ENCODE results near the gene ABCA7.
A peak's percentile ranks its signal among the peaks of the same experiment; 100 is the strongest.

Gene ABCA7, protein sequence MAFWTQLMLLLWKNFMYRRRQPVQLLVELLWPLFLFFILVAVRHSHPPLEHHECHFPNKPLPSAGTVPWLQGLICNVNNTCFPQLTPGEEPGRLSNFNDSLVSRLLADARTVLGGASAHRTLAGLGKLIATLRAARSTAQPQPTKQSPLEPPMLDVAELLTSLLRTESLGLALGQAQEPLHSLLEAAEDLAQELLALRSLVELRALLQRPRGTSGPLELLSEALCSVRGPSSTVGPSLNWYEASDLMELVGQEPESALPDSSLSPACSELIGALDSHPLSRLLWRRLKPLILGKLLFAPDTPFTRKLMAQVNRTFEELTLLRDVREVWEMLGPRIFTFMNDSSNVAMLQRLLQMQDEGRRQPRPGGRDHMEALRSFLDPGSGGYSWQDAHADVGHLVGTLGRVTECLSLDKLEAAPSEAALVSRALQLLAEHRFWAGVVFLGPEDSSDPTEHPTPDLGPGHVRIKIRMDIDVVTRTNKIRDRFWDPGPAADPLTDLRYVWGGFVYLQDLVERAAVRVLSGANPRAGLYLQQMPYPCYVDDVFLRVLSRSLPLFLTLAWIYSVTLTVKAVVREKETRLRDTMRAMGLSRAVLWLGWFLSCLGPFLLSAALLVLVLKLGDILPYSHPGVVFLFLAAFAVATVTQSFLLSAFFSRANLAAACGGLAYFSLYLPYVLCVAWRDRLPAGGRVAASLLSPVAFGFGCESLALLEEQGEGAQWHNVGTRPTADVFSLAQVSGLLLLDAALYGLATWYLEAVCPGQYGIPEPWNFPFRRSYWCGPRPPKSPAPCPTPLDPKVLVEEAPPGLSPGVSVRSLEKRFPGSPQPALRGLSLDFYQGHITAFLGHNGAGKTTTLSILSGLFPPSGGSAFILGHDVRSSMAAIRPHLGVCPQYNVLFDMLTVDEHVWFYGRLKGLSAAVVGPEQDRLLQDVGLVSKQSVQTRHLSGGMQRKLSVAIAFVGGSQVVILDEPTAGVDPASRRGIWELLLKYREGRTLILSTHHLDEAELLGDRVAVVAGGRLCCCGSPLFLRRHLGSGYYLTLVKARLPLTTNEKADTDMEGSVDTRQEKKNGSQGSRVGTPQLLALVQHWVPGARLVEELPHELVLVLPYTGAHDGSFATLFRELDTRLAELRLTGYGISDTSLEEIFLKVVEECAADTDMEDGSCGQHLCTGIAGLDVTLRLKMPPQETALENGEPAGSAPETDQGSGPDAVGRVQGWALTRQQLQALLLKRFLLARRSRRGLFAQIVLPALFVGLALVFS (N-terminal part only)
- 7.2 to 33.1 (median 18.8) reads per million in 18 experiments for total RNA-seq

DNA sequence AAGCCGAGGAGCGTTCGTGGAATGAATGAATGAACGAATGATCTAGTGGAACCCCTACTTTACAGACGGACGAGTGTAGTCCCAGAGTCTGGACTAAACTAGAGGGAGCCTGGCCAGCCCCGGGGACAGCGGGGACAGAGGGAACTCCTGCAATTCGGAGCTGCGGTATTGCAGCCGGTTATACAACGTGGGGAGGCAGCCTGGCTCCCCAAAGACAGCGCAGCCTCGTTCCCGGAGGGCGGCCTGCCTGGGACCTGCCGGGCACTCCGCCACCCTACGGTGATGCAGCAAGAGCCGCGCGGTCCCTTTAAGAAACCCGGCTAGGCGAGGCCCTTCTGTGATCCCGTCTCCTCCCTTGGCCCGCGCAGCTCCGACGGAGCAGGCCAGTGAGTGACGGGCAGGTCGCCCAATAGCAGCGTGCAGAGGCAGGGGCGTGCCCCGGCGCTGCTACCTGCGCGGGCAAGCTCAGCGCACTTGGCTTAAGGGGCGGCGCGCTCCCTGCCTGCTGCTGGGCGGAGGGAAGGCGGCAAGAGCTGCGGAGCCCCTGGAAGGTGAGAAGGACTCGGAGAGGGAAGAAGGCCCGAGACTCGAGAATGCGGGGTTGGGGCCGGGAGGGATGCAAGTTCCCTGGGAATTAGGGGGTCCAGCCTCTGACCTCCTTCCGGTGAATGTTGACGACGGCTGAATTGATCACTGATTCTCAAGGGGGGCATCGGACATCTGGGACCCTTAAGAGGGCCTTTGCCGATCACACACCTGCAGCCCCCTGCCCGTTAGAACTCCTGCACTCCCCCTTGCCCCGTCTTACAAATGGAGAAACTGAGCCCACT lies at the start of gene ABCA7:
TSS of gene ABCA7 (plus strand) at position 462 of the 830 bp plus-strand sequence. CDS start 1,255 bp downstream, outside the sequence.
- DNase-seq: peak; percentile 98 to 99

DNA sequence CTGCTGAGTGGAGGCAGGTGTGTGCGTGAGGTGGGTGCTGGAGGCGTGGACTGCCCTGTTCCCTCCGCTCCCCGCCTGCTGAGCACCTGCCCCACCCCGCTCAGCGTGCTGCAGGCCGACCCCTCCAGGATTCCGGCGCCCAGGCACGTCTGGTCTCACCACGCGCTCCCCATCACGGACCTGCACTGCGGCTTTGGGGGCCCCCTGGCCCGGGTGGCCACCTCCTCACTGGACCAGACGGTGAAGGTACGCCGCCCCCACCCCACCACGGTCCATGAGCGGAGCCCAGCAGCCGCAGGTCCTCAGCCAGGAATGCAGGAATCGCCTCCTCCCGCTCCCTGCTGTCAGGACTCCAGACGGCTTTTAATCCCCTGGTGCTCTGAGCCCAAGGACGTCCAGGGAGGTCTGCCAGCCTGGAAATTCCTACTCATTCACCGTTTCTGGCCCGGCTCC lies 49.8 kb upstream of the ABCA7 start:
- DNase-seq: no peak

DNA sequence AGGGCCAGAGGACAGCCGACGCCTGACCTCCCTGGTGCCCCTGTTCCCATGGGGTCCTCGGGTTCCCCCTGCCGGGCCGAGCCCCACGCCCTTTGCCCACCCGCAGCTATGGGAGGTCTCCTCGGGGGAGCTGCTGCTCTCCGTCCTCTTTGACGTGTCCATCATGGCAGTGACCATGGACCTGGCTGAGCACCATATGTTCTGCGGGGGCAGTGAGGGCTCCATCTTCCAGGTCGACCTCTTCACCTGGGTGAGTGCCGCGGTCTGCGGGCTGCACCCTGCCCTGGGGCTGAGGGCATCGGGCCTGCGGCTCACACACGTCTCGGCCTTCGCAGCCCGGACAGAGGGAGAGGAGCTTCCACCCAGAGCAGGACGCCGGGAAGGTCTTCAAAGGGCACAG lies 49.2 kb upstream of the ABCA7 start:
- no peak for DNase-seq

DNA sequence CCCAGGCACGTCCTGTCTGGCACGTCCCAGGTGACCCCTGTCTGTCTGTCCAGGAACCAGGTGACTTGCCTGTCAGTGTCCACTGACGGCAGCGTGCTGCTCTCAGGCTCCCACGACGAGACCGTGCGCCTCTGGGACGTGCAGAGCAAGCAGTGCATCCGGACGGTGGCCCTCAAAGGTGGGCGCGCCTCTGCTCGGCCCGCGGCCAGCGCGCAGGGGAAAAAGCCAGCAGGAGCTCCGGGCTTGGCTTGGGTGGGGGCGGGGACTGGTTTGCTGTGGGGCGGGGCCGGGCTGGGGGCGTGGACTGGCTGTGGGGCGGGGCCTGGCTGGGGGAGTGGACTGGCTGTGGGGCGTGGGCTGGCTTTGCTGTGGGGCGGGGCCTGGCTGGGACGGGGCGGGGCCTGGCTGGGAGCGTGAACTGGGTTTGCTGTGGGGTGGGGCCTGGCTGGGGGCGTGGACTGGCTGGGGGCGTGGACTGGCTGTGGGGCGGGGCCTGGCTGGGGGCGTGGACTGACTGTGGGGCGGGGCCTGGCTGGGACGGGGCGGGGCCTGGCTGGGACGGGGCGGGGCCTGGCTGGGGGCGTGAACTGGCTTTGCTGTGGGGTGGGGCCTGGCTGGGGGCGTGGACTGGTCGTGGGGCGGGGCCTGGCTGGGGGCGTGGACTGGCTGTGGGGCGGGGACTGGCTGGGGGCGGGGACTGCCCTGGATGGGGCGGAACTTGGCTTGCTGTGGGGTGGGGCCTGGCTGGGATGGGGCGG lies 48.6 kb upstream of the ABCA7 start:
- DNase-seq: peak; percentile 15 to 36

DNA sequence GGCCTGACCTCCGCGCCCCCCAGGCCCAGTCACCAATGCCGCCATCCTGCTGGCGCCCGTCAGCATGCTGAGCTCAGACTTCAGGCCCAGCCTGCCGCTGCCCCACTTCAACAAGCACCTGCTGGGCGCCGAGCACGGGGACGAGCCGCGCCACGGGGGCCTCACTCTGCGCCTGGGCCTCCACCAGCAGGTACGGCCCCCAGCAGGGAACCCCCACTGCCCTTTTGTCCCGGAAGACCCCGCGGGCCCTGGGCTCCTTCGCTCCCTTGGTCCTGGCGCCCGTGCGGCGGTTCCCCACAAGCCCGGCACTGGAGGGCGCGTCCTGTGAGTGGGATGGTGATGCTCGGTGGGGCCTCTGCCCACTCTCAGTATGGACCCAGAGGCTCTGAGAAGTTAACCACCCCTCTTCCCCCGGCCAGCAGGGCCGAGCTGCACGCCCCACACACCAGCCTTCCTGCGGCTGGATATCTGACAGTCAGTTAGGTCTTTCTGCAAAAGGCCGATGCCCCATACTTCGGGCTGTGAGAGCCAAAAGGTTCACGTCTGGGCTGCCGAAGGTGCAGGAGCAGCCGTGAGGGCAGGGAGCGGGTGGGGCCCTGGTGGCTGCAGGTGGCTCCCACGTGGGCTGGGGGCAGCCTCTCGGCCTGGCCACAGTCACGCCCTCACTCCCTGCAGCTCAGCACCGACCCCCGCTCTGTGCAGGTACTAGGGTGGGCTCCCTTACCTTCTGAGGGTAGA lies 47.8 kb upstream of the ABCA7 start:
- no peak for DNase-seq

DNA sequence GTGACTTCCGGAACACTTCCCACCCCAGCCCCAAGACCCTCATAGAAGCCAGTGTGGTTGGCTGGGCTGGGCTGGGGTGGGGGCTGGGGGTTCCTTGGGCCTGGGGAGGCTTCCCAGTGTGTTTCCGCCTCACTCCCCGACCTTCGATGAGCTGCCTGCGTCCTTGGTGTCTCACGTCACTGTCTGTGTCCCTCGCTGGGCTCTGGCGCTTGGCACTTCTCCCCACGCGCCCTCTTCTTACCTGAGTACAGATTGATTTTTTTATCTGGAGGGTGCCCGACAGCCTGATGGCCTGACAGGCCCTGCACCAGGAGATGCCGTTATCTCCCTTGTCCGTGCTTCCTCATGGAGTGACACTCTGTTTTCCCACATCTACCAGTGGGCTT lies 47.2 kb upstream of the ABCA7 start:
- no peak for DNase-seq

DNA sequence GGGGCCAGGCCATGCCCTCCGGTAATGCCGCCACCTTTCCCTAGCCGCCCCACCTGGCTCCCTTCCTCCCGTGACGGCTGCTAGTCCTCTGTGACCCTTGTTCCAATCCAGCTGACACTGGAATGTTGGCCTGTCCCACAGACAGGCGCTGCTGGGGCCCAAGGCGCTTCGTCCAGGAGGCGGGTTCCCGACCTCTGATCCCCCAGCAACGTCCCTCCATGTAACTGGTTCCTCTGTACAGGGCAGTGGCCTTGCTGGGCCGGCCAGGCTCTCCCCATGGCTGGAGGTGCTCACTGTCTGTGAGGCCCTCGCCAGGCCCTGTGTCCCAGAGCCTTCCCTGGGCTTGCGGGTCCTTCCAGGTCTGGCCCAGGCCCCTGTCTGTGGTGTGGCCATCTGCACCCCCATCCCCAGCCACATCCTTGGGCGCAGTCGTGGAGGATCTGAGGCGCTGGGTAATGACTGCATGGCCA lies 46.5 kb upstream of the ABCA7 start:
- DNase-seq: no peak

DNA sequence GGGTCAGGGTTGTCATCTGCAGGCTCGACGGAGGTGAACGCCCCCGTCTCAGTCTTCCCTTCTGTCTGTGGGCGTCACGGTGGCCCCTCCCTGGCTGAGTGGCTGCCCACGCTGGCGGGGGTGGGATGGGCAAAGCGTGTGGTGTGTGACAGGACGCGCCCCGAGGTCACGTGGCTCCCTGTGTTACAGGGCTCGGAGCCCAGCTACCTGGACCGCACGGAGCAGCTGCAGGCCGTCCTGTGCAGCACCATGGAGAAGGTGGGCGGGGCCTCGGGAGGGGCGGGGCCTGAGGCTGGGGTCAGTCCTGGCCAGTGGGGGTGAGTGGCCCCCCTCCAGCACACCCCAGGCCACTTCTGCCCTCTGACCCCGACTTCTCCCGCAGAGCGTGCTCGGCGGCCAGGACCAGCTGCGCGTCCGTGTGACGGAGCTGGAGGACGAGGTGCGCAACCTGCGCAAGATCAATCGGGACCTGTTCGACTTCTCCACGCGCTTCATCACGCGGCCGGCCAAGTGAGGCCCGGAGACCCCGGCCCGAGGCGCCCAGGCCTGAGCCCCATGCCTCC lies 46.0 kb upstream of the ABCA7 start:
- DNase-seq: no peak

DNA sequence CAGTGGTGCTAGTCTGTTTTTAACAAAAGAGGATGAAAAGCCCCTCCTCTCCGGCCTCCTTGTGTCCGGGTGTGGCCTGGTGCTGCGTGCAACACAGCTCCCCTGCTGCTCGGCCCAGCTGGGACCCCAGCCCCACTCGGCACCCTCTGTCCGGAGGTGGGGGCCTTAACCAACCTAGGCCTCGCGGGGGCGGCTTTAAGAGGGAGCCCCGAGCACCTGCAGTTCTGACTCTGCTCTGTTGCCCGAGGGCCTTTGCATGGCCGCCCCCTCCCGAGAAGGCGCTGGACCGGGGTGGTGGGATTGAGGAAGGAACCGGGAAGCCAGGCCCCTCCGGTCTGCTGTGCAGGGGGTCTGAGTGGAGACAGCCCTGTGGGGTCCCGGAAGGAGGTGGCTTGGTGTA lies 45.4 kb upstream of the ABCA7 start:
- no peak for DNase-seq

DNA sequence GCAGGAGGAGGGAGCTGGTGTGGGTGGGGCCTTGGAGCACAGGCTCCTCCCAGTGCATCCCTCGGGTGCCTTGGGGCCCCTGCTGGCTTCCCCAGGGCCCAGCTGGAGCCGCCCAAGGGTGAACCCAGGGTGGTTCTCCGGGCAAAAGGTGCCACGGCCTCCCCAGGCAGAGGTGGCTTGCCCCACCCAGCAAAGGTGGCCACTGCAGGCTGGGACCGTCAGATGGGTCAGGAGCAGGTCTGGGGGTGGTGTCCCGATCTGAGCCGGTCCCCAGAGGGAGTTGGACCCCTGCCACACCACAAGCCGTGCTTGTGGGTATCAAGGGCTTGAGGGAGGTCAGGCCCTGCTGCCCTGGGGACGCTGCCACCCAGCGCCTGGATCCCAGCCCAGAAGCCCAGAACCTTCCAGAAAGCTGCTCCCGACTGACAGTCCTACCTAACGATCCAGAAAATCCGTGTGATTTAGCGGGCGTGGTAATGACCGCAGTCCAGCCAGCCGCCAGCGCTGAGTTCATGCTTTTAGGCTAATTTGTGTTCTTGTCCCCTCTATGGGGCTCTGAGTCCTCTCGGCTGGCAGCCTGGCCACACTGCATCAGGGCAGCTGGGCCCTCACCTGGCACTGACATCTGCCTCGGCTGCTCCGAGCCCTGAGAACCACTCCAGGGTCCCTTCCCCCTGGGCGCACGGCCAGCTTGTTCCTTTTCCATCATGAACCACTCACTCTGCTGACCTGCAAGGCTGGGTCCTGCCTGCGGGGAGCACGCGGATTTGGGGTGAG lies 44.7 kb upstream of the ABCA7 start:
- no peak for DNase-seq

DNA sequence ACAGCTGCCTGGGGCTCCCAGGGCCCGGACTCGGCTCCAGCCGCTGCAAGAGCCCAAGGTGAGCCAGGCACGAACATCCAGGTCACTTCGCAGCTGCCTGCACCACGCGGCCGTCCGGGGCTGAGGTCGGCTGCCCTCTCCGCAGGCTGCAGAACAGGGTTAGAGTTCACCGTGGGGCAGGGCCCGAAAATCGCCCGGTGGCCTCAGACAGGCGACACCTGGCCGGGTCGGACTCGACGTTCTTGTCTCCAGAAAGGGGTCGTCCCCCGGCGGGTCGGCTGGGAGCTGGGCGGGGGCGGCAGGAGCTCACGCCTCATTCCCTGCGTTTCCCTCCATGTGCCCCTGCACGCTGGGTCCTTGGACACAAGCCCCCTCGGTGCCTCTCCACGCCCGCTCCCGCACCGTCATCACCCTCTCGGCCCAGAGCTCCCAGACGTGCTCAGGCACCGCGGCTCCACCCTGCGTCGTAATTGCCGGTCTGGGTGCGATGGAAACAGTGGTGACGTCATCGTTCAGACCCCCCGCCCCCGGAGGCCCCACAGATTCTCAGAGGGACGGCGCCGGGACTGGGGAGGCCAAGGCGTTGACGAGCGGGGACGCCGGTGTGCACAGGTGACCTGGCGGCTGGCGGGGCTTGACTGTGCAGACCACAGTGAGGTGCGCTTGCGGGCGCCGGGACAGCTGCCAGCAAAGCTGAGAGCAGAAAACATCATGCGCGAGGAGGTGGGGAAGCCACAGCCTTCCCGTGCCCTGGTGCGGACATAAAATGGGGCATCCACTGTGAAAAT lies 43.7 kb upstream of the ABCA7 start:
- no peak for DNase-seq

DNA sequence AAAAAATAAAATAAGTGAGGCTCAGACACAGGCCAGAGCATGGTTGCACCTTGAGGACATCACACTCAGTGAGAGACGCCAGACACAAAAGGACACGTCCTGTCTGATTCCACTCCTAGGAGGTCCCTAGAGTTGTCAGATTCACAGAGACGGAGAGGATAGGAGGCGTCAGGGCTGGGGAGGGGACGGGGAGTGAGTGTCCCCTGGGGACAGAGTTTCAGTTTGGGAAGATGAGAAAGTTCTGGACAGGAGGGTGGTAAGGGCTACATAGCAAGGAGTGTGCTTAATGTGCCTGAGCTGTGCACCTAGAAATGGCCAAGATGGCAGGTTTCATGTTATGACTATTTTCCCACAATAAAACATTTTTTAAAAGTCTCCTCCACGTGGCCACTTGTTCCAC lies 41.8 kb upstream of the ABCA7 start:
- DNase-seq: no peak

DNA sequence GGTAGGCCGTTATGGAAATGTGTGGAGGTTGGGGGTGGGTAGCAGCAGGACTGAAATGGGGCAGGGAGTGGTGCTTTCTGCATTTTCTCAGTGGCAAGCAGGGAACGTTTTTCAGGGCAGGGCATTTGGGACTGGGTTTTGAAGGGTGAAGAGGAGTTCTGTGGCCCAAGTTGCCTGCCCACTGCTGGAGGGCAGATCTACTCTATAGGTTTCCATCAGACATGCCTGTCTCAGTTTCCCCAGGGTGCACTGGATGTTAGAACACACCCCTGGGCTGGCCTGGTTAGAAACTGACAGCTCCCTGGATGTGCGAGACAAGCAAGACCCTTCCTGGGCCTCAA lies 40.6 kb upstream of the ABCA7 start:
- DNase-seq: no peak

DNA sequence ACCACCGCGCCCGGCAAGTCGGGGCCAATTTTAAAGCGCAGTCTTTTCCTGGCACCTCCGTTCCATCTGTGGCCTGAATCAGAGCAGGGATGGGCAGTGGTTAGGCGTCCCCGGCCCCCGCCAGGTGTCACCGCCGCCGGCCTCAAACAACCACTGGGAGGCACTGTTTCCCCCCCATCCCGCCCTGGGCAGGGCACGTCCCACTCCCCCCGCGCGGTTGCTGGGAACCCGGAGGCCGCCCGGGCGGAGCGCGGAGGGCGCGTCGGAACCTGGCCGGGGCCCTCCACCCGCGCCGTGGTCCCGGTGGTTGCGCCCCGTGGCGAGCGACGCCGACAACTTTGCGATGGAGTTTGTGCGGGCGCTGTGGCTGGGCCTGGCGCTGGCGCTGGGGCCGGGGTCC lies 39.8 kb upstream of the ABCA7 start, which contains the start of gene GRIN3B:
TSS of gene GRIN3B (plus strand) at position 325 of the 400 bp plus-strand sequence. CDS start at position 344, 19 bp downstream.
- DNase-seq: peak in 1 of 2 donors; percentile 37

DNA sequence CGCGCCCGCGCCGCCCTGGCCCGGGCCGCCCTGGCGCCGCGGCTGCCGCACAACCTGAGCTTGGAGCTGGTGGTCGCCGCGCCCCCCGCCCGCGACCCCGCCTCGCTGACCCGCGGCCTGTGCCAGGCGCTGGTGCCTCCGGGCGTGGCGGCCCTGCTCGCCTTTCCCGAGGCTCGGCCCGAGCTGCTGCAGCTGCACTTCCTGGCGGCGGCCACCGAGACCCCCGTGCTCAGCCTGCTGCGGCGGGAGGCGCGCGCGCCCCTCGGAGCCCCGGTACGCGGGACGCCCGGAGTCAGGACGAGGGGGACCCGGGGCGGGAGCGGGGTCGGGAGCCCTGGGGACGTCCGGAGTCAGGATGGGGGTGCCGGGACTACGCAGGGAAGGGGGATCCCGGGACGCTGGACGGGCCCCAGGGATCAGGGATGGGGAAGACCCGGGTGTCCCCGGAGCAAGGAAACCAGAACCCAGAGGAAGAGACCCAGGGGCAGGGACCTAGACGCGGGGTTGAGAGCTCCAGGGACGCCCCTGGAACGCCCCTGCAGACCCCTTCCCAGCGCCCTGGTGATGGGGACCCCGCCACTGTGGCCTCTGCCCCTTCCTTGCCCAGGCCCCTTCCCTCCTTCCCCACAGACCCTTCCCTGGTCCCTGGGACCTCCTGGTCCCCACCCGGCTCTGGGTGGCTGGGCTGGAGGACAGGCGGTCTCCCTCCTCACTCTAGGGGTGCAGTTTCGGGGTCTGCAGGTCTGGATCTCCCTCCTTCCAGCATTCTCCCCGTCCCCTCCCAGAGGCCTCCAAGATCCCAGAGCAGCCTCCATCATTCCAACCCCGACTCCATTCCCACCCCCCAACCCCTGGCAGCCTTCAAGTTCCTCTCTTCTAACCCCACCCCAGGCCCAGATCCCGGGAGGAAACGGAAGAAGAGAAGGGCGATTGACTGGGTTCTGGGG lies 39.0 kb upstream of the ABCA7 start:
- DNase-seq: no peak

DNA sequence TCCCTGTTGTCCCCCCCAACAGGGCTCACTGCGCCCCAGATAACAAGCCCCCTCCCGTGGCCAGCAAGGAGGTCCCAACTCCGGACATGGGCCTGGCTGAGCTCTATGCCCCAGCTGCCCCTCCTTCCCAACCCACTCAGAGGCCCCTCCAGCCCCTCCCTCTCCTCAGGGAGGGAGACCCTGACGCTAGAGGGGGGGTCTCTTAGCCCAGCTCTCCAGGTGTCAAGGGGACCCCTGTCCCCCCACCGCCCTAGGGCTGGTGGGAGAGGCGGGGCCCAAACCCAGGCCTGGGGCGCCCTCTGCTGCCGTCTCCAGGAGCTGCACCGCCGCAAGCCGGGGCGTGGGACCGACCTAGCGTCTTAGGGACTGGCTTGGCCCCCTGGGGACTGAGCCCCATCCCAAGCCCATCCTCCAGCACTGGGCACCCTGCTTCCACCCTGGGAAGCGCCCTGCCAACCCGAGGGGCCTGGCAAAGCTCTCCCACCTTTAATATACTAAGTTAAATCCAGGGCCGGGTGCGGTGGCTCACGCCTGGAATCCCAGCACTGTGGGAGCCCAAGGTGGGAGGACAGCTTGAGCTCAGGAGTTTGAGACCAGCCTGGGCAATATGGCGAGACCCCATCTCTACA lies 38.3 kb upstream of the ABCA7 start:
- DNase-seq: peak; percentile 44 to 52
